NCI-H526 (cell line): ENCODE results near the gene FBRSL1.

Experiments
- DNase-seq, 2 experiments: peaks; one replicate each; lab custom pipeline; 2025; lab: John Stamatoyannopoulos, UW

Gene FBRSL1

DNA sequence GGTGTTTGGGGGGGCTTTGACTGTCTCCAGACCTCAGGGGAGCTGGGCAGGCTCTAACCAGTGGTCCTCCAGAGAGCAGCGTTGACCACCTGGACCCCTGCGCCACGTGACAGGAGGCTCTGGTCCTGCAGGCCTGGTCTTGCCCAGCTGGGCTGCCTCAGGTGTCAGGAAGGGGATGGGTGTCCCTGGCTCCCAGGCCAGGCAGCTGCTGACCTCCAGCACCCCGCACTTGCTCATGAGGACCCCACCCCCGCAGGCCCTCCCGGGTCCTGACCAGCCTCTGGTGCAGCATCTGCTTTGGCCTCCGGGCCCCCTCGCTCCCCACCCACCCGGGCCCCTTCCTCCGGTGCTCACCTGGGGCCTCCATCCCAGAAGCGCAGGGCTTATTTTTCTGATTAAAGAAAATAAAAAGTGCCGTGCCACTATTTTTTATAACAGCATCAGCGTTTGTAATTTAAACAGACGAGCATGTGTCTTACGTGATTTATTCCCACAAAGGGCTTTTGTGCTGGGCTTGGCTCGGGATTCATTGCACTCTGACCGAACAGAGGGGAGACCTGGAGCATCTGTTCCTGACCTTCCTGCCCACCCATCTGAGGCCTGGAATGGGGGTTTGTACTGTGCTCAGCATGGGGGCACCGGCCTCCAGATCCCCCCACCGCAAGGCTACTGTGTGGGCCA is 21.7 kb downstream of the FBRSL1 start:
- no peak for DNase-seq

DNA sequence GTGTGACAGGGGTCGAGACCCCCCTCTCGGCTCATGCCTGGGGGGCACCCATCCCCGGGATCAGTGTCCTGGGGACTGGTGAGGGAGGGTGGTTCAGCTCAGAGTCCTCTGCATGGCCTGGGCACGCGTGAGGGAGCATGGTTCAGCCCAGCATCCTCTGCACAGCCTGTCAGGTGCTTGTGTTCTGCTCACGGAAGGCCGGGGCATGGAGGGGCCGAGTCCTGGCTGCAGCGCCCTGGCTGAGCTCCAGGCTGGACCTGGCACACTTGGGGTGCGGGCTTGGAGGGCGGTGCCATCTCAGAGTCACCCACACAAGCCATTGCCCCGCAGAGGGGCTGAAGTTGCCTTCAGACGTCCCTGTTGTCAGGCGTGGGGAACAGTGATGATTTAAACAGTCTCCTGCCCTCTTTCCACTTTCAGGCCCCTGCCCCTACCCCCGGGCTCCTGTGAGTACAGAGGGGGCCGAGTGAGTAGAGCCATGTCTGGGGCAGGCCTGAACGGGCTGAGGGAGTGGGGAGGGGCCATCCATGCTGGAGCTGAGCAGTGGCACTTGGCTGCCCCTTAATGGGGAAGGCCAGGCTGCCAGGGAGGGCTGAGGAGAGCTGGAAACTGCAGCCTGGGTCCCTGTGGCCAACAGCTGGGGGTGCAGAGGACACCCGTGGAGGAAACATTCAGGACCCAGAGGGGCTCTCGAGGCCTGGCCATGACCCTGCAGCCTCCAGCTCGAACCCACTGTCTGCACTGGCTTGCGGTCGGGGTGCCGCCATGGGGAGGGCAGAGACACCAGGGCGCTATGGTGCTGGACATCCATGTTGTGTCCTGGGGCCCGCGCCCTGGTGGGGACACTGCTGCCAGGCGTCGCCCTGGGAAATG is 22.5 kb downstream of the FBRSL1 start:
- no peak for DNase-seq

DNA sequence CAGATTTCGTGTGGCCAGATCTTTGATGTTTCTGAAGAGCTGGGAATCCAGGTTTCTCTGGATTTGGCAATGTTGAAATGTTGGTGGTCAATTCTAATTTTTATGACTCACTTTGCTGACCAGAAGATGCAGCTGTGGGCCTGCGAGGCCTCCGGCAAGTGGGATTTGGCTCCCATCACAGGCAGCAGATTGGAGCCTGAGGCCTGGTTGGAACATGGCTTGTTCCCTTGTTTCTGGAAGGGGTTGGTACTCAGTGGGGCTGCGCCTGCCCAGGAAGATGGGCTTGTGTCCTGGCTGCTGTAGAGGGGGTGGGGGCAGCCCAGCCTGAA is 23.1 kb downstream of the FBRSL1 start:
- no peak for DNase-seq

DNA sequence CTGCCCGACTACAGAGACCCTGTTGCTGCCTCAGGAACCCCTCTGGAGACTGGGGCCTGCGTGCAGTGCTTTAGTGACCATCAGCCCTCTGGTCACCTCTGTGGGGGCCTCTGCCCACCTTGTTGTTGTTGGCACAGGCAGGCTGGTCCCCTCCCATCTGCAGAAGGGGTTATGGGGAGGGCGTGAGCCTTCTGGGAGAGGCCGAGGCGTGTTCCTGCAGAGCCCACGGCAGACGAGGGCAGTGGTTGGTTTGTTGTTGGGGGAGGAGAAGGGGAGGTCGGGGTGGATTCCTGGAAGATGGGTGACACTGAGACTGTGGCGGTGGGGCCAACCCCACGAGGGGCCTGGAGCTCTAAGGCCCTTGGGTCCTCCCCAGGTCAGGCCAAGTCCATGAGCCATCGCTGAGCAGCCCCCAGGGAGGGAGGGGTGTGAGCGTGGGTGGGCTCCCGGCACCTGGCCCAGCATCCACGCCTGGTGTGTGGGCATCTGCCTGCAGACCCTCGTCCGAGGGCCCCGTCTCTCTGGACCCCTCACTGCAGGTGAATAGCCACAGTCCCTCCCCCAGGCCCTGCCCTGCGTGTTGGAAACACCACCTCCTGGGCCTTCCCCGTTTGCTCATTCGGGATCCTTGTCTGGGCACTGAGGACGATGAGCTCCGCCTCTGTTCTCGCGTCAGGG is 23.6 kb downstream of the FBRSL1 start:
- DNase-seq = no peak

DNA sequence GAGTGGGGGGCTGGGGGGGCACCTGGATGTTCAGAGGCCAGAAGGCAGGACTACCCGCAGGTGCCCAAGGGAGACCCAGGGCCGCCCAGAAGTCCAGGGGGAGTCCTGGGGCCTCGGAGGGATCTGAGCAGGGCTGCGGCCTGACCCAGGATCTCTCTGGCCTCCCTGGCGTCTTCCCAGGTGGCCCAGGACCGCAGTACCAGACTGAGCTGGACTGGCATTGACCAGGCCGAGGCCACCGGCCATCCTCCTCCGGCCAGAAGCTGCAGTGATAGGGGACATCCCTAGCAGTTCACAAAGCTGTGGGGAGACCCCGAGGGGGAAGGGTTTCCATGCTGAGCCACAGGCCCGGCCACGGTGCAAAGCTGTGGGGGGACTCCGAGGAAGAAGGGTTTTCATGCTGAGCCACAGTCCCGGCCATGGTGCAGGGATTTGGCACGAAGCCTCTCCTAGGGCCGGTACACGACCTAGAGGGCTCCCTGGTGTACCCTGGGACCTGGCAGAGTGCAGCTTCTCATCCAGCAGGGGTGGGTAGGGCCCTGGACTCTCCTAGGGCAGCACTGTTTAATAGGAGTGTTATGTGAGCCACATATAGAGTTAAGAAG is 24.4 kb downstream of the FBRSL1 start:
- DNase-seq = no peak

DNA sequence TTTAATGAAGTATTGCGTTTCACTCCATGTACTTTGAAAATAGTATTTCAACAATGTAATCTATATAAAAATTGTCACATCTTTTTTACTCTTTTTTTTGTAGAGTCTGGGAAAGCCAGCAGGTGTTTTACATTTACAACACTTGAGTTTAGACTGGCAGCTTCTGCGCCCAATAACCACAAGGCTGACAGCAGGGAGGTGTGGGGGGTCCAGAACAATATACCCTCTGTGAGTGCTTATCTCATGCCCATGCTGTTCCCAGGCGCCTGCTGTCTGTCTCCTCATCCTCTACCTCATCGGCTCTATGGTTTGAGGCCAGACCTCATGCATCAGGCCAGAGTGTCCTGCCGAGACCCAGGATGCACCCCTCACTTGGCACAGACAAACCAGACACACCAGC is 24.9 kb downstream of the FBRSL1 start:
- no peak for DNase-seq

DNA sequence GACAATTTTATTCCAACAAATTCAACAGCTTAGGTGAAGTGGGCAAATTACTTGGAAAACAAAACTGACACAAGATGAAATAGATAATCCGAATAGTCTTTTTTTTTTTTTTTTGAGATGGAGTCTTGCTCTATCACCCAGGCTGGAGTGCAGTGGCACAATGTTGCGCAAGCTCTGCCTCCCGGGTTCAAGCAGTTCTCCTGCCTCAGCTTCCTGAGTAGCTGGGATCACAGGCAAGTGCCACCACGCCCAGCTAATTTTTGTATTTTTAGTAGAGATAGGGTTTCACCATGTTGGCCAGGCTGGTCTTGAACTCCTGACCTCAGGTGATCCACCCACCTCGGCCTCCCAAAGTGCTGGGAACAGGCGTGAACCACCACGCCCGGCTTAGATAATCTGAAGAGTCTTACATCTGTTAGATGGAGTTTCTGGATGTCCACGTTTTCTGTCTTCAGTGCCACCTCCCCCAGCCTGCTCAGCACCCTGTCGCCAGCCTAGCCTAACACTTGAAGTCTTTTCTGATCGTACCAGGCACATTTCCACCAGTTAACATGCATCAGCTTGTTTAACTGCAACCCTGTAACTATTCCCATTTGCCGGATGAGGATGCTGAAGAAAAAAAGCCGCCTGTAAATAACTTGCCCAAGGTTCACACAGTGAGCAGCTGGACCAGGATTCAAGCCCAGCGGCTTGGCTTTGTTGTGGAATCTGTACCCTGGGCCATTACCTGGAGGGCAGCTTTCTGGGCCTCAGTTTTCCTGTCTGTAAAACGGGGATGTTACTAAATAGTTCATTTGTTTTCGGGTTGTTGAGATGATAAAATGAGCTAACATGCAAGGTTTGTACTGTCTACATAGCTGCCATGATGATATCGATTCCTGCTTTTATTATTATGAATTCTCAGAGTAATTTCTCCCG is 26.4 kb downstream of the FBRSL1 start:
- DNase-seq = no peak

DNA sequence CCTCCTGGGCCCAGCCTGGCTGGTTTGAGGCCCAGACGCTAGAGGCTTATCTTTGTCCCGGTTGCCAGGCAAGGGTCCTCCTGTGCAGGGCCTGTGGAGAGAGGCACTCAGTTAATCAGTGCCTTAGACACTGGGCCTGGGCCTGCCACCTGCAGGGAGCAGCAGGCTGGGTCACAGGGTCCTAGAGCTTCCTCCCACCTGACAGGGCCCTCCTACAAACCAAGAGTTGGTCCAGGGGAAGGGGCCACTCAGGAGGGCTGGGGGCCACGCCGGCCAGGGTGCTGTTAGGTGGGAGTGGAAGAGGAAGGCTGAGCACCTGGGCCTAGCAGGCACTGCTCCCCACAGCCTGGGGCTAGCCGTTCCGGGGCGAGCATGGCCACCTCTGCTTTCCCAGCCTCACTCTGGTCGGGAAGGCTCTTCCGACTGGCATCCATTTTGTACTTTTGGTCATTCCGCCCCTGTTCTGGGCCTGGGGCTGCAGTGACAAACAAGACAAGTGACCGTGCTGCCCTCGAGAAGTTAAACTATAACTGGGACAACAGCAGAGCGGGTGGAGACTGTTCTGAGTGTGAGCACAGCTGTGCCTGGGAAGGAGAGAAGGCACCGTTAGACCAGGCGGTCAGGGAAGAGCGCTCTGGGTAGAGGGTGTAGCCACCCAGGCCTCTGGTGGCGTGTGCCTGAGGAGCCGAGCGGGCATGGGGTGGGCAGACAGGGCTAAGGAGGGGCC is 27.2 kb downstream of the FBRSL1 start:
- no peak for DNase-seq

DNA sequence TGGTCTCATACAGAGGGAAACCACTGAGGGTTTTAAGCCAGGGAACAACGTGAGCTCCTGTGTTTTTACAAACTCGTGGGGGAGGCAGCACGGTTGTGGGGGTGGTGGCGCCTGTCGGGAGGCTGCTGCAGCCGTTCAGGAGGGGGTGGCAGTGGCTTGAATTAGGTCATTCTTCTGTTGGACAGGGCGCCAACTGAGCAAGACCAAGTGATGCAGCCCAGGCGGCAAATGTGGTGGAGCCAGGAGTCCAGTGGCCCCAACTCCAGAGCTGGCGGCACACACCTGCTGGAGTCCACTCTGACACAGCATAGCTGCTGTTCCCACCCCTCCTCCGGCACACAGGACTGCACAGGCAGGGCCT is 27.8 kb downstream of the FBRSL1 start:
- no peak for DNase-seq

DNA sequence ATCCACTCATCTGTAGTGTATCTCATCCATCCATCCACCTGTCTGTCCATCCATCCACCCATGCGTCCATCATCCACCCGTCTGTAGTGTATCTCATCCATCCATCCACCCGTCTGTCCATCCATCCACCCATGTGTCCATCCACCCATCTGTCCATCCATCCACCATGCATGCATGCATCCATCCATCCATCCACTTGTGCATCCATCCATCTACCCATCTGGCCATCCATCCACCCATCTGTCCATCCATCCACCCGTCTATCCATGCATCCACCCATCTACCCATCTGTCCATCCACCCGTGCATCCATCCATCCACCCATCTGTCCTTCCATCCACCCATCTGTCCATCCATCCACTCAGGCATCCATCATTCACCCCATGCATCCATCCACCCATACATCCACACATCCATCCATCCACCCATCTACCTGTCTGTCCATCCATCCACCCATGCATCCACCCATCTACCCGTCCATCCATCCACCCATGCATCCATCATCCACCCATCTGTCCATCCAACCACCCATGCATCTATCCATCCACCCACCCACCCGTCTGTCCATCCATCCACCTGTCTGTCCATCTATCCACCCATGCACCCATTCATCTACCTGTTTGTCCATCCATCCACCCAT is 28.5 kb downstream of the FBRSL1 start:
- no peak for DNase-seq

DNA sequence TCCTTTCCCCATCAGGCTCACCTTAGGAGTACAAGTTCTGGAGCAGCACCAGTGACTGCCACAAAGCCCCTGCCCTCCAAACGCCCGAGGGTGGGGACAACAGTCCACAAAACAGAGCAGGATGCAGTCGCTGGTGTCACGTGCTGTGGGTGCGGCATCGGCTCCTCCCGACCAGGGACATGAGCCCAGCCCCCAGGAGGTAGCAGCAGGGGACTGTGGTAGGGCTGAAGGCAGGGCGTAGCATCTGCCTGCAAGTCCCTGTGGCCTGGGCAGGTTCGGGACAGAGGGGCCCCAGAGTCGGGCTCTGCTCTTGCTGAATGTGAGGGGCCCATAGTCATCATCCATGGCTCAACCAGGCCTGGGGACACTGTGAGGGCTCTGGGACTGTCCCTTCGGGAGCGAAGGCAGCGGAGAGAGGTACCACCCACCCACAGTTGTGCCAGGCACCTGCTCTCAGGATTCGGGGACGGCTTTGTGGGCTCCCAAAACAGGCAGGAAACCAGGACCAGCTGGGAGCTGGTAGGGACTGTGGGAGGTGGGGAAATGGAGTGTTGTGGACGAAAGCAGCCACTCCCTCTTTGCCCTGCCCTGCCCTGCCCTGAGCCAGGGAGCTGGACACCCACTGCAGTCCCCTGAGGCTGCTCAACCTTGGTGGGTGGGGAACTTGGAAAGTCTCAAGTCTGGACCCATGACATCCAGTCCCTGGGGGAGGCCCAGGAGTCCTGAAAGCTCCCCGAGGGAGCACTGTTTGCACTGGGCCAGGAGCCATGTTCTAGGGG is 30.7 kb downstream of the FBRSL1 start:
- peak in 1 of 2 experiments; percentile 26 for DNase-seq

DNA sequence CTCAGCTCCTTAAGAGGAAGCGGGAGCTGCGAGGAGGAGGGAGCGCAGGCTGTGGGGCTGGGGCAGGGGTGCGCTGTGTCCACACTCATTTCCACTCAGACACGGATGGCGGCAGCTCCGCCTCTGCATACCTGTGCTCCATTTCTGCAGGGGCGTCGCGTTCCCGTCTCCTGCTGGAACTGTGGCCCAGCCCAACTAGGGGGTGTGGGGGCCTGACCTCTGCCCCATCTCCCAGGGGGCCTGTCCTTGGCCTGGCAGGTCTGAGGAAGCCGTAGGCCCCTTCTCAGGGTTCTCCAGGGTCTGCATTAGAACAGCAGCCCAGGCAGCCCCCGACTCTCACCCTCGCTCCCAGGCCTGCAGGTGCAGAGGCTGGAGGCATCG is 31.2 kb downstream of the FBRSL1 start:
- DNase-seq = no peak

DNA sequence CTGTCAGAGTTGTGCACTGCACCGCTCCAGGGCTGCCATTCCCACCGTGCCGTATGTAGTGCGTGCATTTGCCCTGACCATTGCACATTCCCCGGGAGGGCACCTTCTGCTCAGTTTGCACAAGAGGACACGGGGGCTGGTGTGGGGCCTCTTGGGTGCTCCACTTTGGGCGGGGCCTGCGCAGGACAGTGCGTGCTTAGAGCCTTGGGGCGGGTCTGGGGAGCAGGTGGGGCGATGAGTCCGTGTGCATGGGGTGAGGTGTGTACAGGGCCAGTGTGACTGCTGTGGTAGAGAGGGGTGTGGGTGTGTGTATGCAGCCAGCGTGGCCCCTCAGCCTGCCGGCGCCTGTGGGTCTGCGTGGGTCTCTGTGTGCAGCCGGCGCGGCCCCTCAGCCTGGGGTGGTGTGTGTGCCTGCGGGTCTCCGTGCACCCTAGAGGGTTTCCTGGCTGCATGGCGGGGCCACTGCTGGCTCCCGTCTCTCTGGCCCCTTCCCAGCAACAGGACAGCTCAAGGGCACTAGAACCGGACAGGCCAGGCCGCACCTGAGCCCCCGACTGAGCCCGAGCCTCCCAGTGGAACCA is 31.9 kb downstream of the FBRSL1 start:
- DNase-seq = no peak

DNA sequence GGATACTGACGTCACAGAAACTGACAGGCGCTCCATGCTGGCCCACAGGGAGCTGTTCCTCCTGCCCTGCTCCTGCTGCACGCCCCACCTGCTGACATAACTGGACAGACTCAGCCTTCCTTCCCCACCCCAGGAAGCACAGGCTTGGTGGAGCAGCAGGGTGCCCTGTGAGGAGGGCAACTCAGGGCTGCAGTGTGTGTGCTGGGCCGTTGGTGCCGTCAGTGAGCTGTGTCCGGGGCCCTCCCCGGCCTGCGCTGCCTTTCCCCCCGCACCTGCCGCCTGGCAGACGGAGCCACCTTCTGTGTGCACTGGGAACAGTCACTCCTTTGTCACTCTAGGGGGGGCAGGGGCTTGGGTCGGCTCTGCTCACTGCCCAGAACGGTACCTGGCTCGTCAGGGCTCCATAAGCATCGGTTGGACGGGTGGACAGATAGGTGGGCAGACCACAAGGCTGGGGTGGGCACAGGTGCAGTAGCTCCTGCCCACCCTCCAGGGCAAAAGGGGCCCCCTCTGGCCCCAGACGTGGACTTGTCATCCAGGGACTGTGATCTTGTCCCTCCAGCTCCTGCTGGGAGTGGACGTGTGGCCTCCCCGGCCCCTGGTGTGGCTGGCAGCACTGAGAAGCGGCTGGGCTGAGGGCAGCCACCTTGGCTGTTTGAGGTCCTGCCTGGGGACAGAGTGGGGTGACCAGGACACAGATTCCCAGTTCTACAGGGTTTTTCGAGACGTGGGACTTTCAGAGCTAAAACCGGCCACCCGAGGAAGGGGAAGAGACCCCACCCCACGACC is 32.8 kb downstream of the FBRSL1 start:
- peak; percentile 68 to 90 for DNase-seq

DNA sequence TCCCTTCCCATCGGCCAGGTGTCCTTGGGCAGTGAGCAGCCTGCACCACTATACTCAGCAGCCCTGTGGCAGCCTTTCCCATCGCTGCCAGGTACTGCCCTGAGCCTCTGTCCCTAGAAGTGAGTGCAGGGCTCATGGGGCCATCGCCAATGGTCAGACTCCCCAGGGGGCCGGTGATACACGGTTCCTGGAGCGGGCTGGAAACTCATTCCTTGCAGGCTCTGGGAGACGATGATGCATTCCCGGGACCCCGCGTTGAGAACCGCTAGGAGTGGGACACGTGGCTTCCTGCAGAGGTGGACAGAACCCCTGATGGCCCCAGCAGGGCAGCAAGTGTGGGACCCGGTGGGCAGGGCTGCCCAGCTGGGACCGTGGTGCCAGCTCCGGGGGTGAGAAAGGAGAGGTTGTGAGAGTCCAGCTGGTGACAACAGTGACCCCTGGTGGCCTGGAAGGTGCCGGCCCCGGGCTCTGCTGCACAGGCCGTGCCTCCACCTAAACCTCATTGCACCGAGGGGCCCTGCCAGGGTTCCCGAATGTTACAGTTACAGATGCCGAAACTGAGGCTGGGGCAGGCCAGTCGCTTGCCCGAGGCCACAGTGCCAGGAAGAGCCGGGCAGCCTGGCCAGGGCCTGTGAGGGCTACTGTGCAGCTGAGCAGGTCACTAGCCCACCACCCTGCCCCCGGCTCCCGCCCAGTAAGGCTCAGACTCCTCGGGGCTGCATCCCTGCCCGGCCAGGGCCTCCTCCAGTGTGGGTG is 33.8 kb downstream of the FBRSL1 start:
- peak; percentile 8 to 79 for DNase-seq

DNA sequence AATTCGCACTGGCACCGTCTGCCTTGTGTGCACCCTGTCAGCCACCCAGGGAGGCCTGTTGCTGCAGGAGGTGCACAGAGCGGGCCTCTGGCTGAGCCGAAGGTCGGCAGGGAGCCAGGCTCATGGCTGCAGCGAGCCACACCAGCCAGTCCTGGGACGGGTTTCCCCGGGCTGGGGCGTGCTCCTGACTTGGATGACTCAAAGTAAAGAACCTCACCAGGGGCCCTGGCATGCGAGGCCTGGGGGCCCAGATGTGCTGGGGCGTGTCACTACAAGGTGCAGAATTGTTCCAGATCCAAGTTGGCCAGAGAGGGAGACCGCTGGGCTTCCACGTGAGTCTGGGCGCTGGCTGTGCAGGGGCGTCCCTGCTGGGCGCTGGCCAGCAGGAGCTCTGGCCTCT is 34.5 kb downstream of the FBRSL1 start:
- no peak for DNase-seq

DNA sequence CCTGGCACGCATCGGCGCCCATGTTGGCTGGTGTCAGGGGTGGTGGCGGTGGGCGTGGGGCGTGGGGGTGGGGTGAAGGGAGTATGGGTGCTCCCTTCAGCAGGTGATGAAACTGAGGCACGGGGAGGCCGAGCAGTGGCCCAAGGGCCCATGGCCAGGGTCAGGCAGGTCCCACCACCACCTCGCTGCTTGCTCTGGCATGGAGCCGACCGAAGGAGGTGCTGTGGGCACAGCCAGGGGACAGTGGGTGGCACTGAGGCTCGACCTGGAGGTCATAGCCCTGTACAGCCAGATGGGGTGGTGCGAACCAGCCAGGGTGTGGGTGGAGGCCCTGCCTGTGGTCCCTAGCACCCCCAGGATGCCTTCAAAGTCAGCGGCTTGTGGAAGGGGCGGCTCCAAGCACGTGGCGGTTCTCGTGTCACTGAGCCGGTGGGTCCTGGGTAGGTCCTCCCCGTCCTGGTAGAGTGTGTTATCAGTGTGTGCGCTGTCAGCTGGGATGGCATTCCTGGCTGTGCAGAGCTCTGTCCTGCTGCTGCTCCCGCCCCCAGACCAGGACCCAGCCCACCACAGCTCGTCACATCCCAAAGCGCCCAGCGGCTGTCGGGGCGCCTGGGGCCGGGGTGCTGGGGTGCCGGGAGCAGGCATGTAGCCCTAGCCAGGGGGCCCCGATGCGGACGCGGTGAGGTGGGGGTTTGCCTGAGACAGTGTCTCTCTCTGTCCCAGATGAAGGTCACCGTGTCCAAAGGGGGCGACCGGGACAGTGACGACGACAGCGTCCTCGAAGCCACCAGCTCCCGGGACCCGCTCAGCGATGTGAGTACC is 35.3 kb downstream of the FBRSL1 start:
- DNase-seq = no peak
